GM21390 (cell line): Measurements from ENCODE around the gene RO60.
A peak's percentile ranks its signal among the peaks of the same experiment; 100 is the strongest.

Experiments used
- ATAC-seq: cut with Tn5 transposase; IDR thresholded peaks from one replicate; pipeline ENCODE4 v1.9.1; 2021; ENCODE audit not compliant: unreplicated experiment

The RO60 gene

GRCh38 chr1:193104907-193105820 lies 45.8 kb downstream of the RO60 start, which contains the start of gene GLRX2:
Gene GLRX2, minus strand, starts transcription at chr1:193105414. Its CDS starts 32 bp downstream, at chr1:193105382.
- ATAC-seq = peak; percentile 91

- no peak for ATAC-seq
Observed at GRCh38 chr1:193105821-193106177, 46.4 kb downstream of the RO60 start.

- no peak for ATAC-seq
Observed at GRCh38 chr1:193108471-193108870, 49.1 kb downstream of the RO60 start.
